Lung (tissue), 12 donors: ENCODE measurements around the gene DLST. TPM values are rescaled to one million over a fixed set of nuclear protein-coding genes. Genes with fewer than 3 reads are reported as not detected.

Experiments used
- ATAC-seq: fragments of 200-7000 bp; cut with Tn5 transposase; one replicate; pipeline ENCODE4 v1.9.1; 2020; ENCODE audit warnings: moderate number of reproducible peaks; ENCODE audit not compliant: insufficient read depth, low FRiP score
- DNase-seq, 3 donors: peaks; one replicate each; pipeline ENCODE4 v3.0.0-alpha.2; 2013 to 2017
- H3K27ac ChIP-seq, 2 donors: one replicate each; pipeline ENCODE4 v1.5.1; 2013; ENCODE audit warnings: mild to moderate bottlenecking in 2 of 2, moderate library complexity in 2 of 2, control low read depth in 1 of 2, inconsistent platforms in 1 of 2, low read depth in 1 of 2, low read length in 1 of 2
- H3K27me3 ChIP-seq, 3 donors: one replicate each; pipeline ENCODE4 v1.5.1; 2013; ENCODE audit warnings: low read length in 2 of 3; ENCODE audit not compliant: control insufficient read depth in 3 of 3, insufficient read depth in 3 of 3
- H3K36me3 ChIP-seq, 4 donors: one replicate each; pipeline ENCODE4 v1.5.1; 2013; ENCODE audit warnings: low read length in 4 of 4, mild to moderate bottlenecking in 1 of 4, moderate library complexity in 1 of 4; ENCODE audit not compliant: control insufficient read depth in 4 of 4, insufficient read depth in 4 of 4
- H3K4me1 ChIP-seq, 5 donors: one replicate each; pipeline ENCODE4 v1.5.1; 2013; ENCODE audit warnings: low read length in 5 of 5, mild to moderate bottlenecking in 2 of 5, moderate library complexity in 1 of 5; ENCODE audit not compliant: control insufficient read depth in 5 of 5, insufficient read depth in 5 of 5
- H3K4me3 ChIP-seq: one replicate; pipeline ENCODE4 v1.5.1; 2013; ENCODE audit warnings: mild to moderate bottlenecking, control low read depth, moderate library complexity
- H3K9ac ChIP-seq, 2 donors: one replicate each; pipeline ENCODE4 v1.5.1; 2013; ENCODE audit warnings: low read length in 2 of 2, control low read depth in 1 of 2; ENCODE audit not compliant: insufficient read depth in 1 of 2
- H3K9me3 ChIP-seq, 4 donors: one replicate each; pipeline ENCODE4 v1.5.1; 2013; ENCODE audit warnings: low read length in 3 of 4, mild to moderate bottlenecking in 1 of 4, moderate library complexity in 1 of 4; ENCODE audit not compliant: control insufficient read depth in 4 of 4, insufficient read depth in 3 of 4
- WGBS, 2 donors: extraction: QIAGEN DNeasy Blood & Tissue Kit; methylation state at CpG; one replicate each; pipeline ENCODE4 v1.1.7; 2013; 5-methylcytosine and 5-hydroxymethylcytosine counted together
- polyA plus RNA-seq, 2 donors: library from polyadenylated mRNA; stranded (reverse); fragments of 200-250 nt; gene quantifications; one replicate each; pipeline ENCODE4 v1.2.1, GENCODE V29; 2013
- total RNA-seq, 2 donors: library from RNA; depleted of rRNA in 1 of 2; stranded (reverse); fragments of >200 nt in 1 of 2; gene quantifications; one replicate each; pipeline ENCODE4 v1.2.1, GENCODE V29; 2014 to 2021
- TF ChIP-seq, protein P1 (sequence below): IDR thresholded peaks from 2 replicates; pipeline ENCODE4 v1.5.1; 2012; ENCODE audit warnings: mild to moderate bottlenecking; ENCODE audit errors: control extremely low read depth, extremely low read depth
- donor health status: control.
- donor health status: control.
- donor health status: Bipolar disorder and iron deficiency.
- donor health status: healthy.
- donor health status: DM: yes; HTN: yes; CAD: no.

Gene DLST
- total and polyA plus RNA-seq, 4 donors: 37.3 to 79.1 (median 69.5) TPM

DNA sequence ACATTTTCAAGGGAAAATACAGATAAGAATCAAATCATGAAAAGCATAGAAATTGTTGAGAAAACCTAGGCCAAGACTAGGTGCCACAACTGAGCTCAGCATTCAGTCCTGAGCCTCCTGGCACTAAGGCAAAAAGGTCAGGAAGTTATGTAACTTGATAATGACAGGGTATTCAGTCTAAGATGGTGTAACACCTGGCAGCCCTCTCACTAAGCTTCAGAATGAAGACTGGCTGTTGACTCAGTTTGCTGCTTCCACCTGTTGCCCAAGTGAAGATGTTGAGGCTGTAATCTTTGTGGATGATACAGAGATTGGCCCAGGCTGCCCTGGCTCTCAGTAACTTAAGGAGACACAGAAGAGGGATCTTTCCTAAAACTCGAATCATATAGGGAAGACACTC, 25.4 kb upstream of the DLST start:
- TF ChIP-seq, protein P1, sequence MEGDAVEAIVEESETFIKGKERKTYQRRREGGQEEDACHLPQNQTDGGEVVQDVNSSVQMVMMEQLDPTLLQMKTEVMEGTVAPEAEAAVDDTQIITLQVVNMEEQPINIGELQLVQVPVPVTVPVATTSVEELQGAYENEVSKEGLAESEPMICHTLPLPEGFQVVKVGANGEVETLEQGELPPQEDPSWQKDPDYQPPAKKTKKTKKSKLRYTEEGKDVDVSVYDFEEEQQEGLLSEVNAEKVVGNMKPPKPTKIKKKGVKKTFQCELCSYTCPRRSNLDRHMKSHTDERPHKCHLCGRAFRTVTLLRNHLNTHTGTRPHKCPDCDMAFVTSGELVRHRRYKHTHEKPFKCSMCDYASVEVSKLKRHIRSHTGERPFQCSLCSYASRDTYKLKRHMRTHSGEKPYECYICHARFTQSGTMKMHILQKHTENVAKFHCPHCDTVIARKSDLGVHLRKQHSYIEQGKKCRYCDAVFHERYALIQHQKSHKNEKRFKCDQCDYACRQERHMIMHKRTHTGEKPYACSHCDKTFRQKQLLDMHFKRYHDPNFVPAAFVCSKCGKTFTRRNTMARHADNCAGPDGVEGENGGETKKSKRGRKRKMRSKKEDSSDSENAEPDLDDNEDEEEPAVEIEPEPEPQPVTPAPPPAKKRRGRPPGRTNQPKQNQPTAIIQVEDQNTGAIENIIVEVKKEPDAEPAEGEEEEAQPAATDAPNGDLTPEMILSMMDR: no peak
- Histone ChIP-seq H3K36me3 (no peaks in the 10 kb centered on the region), H3K4me1 (peaks cover 0 to 12% (median 7%) of the 10 kb centered on the region in 5 donors), H3K27ac (no peak overlapping the region), H3K4me3 (no peak overlapping the region), H3K9ac (no peak overlapping the region), H3K9me3 (no peaks in the 10 kb centered on the region), H3K27me3 (no peaks in the 10 kb centered on the region)
- 80 to 87% methylated on average over 1 of the region's 1 CpG for WGBS, 2 donors
- no peak for ATAC-seq
- DNase-seq: no peak

DNA sequence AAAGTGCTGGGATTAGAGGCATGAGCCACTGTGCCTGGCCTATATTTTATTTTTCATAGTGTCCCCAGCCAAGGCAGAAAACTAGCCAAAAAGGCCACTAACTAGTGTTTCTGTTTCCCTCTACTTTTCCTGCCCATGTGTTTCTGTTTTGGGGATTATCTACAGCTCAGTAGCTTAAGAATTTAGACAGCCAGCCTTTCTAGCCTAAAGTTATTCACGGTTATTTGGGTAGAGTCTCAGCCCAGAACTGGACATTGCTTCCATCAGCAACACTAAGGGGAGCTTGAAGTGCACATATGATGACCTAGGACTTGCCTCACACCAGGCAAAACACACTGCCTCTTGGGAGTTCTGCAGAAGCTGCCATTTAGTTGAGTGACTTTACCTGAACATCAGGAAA, 23.7 kb upstream of the DLST start:
- no peak overlapping the region for H3K4me3 ChIP-seq
- ATAC-seq: no peak

DNA sequence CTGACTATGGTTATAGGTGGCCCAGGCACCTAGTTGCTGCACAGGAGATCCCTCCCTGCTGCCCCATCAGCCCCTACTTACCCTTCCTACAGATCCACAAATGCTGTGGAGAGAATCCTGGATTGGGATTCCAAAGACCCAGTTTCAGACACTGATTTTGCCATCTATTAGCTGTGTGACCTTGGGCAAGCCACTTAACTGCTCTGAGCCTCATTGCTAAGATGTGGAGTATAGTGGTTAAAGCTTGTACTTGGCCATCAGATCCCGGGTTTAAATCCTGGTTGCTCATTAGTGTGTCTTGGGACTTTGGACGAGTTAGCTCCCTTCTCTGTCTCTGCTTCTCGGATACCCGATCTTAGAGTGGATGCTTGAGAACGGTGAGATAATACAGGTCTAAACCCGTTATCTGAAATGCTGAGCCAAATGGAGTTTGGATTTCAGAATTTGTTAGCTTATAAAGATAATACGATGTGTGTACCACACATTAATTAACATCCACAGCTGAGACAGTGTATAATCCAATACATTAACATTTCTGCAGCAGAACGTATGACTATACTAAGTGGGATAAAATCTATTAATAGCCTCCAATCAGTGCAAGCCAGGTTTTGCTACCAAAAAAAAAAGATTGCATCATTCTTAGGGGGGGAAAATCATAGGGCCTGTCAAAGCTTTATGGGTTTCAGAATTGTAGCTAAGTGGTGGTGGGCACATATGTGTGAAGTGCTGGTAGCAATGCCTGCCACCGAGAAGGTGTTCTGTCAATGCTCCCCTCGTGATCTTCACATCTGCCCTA, 21.8 kb upstream of the DLST start:
- DNase-seq: no peak
- TF ChIP-seq, protein P1: no peak
- no peaks in the 10 kb centered on the region for H3K9me3 ChIP-seq
- WGBS, 2 donors: 69 to 75% methylated on average over 10 of the region's 10 CpGs
- H3K4me1 ChIP-seq: peaks cover 0 to 2% (median 0%) of the 10 kb centered on the region in 5 donors
- no peaks in the 10 kb centered on the region for H3K27me3 ChIP-seq
- H3K36me3 ChIP-seq: no peaks in the 10 kb centered on the region
- no peak overlapping the region for H3K9ac ChIP-seq
- H3K27ac ChIP-seq: no peak overlapping the region
- ATAC-seq: no peak
- H3K4me3 ChIP-seq: no peak overlapping the region

More for the DNA sequence above, 23.7 kb upstream of the DLST start:
- no peaks in the 10 kb centered on the region for H3K27me3 ChIP-seq
- H3K4me1 ChIP-seq: peaks cover 0 to 10% (median 4%) of the 10 kb centered on the region in 5 donors
- no peak overlapping the region for H3K27ac ChIP-seq
- H3K36me3 ChIP-seq: no peaks in the 10 kb centered on the region
- no peaks in the 10 kb centered on the region for H3K9me3 ChIP-seq
- TF ChIP-seq, protein P1: no peak
- H3K9ac ChIP-seq: no peak overlapping the region
- DNase-seq: no peak
- 79 to 97% methylated on average over 1 of the region's 1 CpG for WGBS, 2 donors
